Esophagus muscularis mucosa (tissue), 4 donors: ENCODE measurements around the gene ZNF414. TPM values are rescaled to one million over a fixed set of nuclear protein-coding genes. Genes with fewer than 3 reads are reported as not detected.
A peak's percentile ranks its signal among the peaks of the same experiment; 100 is the strongest.
"Not testable (repeated sequence)": the region's sequence is repeated elsewhere in the genome, so short reads cannot be mapped to it uniquely, and the experiment has no call there.

ENCODE experiments used
- DNase-seq: peaks from one replicate; pipeline ENCODE4 v3.0.0-alpha.2; 2017; ENCODE audit errors: extremely low spot score
- H3K27ac ChIP-seq, 4 donors: fragments of 200-600 bp; sonication (generic); replicated peaks in 1 of 4; 1 replicate in 3 of 4; 2 replicates in 1 of 4; pipeline ENCODE4 v1.5.1; 2016 to 2019; ENCODE audit warnings: mild to moderate bottlenecking in 1 of 4
- H3K27me3 ChIP-seq, 4 donors: fragments of 200-600 bp; sonication (generic); one replicate each; pipeline versions ENCODE4 v1.5.1 to v1.6.0; 2016 to 2019
- H3K36me3 ChIP-seq, 4 donors: fragments of 200-600 bp; sonication (generic); one replicate each; pipeline ENCODE4 v1.5.1; 2016 to 2019
- H3K4me1 ChIP-seq, 4 donors: fragments of 200-600 bp; sonication (generic); one replicate each; pipeline ENCODE4 v1.5.1; 2016 to 2019
- H3K4me3 ChIP-seq, 4 donors: fragments of 200-600 bp; sonication (generic); 1 replicate in 2 of 4; 2 replicates in 2 of 4; pipeline ENCODE4 v1.5.1; 2016 to 2019; ENCODE audit warnings: mild to moderate bottlenecking in 4 of 4, moderate library complexity in 1 of 4
- H3K9me3 ChIP-seq, 4 donors: fragments of 200-600 bp; sonication (generic); 1 replicate in 3 of 4; 2 replicates in 1 of 4; pipeline ENCODE4 v1.5.1; 2016 to 2019
- CTCF ChIP-seq, 3 experiments: fragments of 200-600 bp in 2 of 3; fragments of 450-650 bp in 1 of 3; sonication (generic) in 2 of 3; IDR thresholded peaks; one replicate each; pipeline ENCODE4 v1.5.1; 2017 to 2019; ENCODE audit warnings: antibody characterized with exemption in 3 of 3, mild to moderate bottlenecking in 2 of 3, moderate library complexity in 1 of 3
- EP300 ChIP-seq: sonication (generic); formaldehyde crosslinking; IDR thresholded peaks from one replicate; pipeline ENCODE4 v1.6.1; 2017; ENCODE audit warnings: antibody characterized with exemption
- POLR2A ChIP-seq: fragments of 450-650 bp; IDR thresholded peaks from one replicate; pipeline ENCODE4 v1.6.1; 2017; ENCODE audit warnings: antibody characterized with exemption, moderate library complexity, mild to moderate bottlenecking, low read depth
- POLR2AphosphoS5 ChIP-seq, 2 donors: sonication (generic); formaldehyde crosslinking; IDR thresholded peaks; one replicate each; pipeline ENCODE4 v1.6.1; 2017; ENCODE audit warnings: antibody characterized with exemption in 2 of 2
- WGBS: methylation state at CpG from one replicate; pipeline ENCODE4 v1.1.5; 2018; 5-methylcytosine and 5-hydroxymethylcytosine counted together
- intact Hi-C: fragments of 100-400 bp; cut with DNase I; formaldehyde crosslinking; loops from one replicate; pipeline ENCODE4 v1.15.1; 2023
- total RNA-seq, 4 donors: library from RNA; depleted of rRNA; stranded (reverse); fragments of >200 nt; gene quantifications; one replicate each; pipeline versions ENCODE4 v1.1.0 to v1.2.1, GENCODE V29; 2016

The ZNF414 gene
- total RNA-seq: 10 to 100 TPM; 11.3 to 24.5 (median 17.1) TPM

DNA sequence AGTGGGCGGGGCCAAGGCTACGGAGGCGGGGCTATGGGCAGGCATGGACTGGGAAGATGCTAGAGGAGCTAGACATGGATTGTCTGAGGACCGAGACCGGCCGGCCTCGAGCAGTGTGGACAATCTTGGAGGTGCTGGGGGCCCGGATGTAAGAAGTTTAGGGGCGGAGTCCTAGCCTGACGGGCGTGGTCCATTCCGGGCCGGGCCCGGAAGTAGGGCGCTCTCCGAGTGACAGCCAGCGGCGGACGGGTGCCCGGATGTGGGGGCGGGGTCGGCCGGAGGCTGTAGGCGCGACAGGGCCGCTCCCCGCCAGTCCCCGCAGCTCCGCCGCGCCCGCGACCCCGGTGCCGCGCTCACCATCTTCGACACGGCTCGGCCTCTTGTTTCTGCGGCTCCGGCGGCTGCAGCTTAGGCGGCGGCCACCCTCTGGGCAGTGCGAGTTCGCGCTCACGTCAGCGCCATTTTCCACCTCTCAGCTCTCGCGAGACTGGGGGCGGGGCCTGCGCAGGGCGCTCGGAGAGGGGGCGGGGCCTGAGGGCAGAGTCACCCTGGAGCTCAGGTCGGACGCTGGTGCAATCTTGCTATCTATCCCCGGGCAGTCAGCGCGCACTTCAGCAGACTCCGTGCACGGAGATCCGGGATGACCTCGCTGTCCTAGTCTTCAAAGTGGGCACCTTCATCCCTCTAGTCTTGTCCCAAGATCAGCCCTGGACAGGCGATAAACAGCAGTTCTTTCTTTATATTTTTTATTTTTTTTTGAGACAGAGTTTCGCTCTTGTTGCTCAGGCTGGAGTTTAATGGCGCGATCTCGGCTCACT, at the start of gene ZNF414:
Gene ZNF414 (minus strand): TSS at position 481 of the 818 bp plus-strand sequence. CDS start 121 bp downstream, at position 360.
- H3K27ac ChIP-seq: peak within 1 kb of the TSS; percentile 91 to 99 (median 98)
- H3K36me3 ChIP-seq: peaks cover 0 to 22% (median 14%) of the 10 kb centered on the region in 4 donors
- no peaks in the 10 kb centered on the region for H3K27me3 ChIP-seq
- peaks cover 25 to 45% (median 36%) of the 10 kb centered on the region in 4 donors for H3K4me1 ChIP-seq
- H3K9me3 ChIP-seq: no peaks in the 10 kb centered on the region
- intact Hi-C loops: no loop called here
- WGBS: under 1% methylated on average over 34 of the region's 70 CpGs
- H3K4me3 ChIP-seq: peak within 1 kb of the TSS; percentile 66 to 94 (median 80)
- TF ChIP-seq CTCF (IDR thresholded peaks at IDR 0.05): peak in 1 of 3 experiments; percentile 18
- TF ChIP-seq POLR2A: peak; percentile 53
- TF ChIP-seq EP300: no peak
- peak; percentile 82 to 97 for TF ChIP-seq POLR2AphosphoS5 (IDR thresholded peaks at IDR 0.05)
- DNase-seq: peak; percentile 99

GRCh38 chr19:8561075-8561764, 47.3 kb upstream of the ZNF414 start:
- WGBS: 61% methylated on average over 2 of the region's 2 CpGs
- Histone ChIP-seq H3K36me3 (no peaks in the 10 kb centered on the region), H3K4me1 (no peaks in the 10 kb centered on the region), H3K27ac (no peak overlapping the region), H3K9me3 (no peaks in the 10 kb centered on the region), H3K27me3 (no peaks in the 10 kb centered on the region), H3K4me3 (no peak overlapping the region)
- DNase-seq: no peak
- intact Hi-C loops: no loop called here
- TF ChIP-seq EP300 (no peak), CTCF (IDR thresholded peaks at IDR 0.05) (no peak), POLR2AphosphoS5 (IDR thresholded peaks at IDR 0.05) (no peak), POLR2A (no peak)

- no peaks in the 10 kb centered on the region for H3K4me1 ChIP-seq
- peaks cover 0 to 7% (median 0%) of the 10 kb centered on the region in 4 donors for H3K36me3 ChIP-seq
- H3K4me3 ChIP-seq: no peak overlapping the region
- 79% methylated on average over 2 of the region's 2 CpGs for WGBS
- H3K27me3 ChIP-seq: no peaks in the 10 kb centered on the region
- no peak overlapping the region for H3K27ac ChIP-seq
- intact Hi-C loops: no loop called here
- no peak for TF ChIP-seq EP300
- no peak for TF ChIP-seq POLR2A
- TF ChIP-seq POLR2AphosphoS5 (IDR thresholded peaks at IDR 0.05): no peak
- H3K9me3 ChIP-seq: no peaks in the 10 kb centered on the region
- DNase-seq: no peak
Observed at GRCh38 chr19:8558325-8558724, 44.4 kb upstream of the ZNF414 start.

- no peak overlapping the region for H3K4me3 ChIP-seq
- no peaks in the 10 kb centered on the region for H3K27me3 ChIP-seq
- DNase-seq: no peak
- H3K9me3 ChIP-seq: no peaks in the 10 kb centered on the region
- TF ChIP-seq POLR2AphosphoS5 (IDR thresholded peaks at IDR 0.05) (no peak), EP300 (no peak), POLR2A (no peak), CTCF (IDR thresholded peaks at IDR 0.05) (no peak)
- no peak overlapping the region for H3K27ac ChIP-seq
- WGBS: 80% methylated on average over 6 of the region's 6 CpGs
- peaks cover 0 to 7% (median 0%) of the 10 kb centered on the region in 4 donors for H3K36me3 ChIP-seq
- intact Hi-C loops: no loop called here
- H3K4me1 ChIP-seq: no peaks in the 10 kb centered on the region
Observed at GRCh38 chr19:8557642-8558238, 43.8 kb upstream of the ZNF414 start.

DNA sequence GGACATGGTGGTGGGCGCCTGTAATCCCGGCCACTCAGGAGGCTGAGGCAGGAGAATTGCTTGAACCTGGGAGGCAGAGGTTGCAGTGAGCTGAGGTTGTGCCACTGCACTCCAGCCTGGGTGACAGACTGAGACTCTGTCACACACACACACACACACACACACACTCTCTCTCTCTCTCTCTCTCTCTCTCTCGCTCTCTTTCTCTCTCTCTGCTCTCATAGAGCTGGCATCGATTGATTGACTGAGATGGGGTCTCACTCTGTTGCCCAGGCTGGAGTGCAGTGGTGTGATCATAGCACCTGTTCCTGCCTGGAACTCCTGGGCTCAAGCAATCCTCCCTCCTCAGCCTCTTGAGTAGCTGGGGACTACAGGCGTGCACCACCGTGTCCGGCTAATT, 39.8 kb upstream of the ZNF414 start:
- DNase-seq, H3K27ac ChIP-seq, H3K9me3 ChIP-seq, H3K27me3 ChIP-seq, intact Hi-C loops, H3K4me3 ChIP-seq, H3K4me1 ChIP-seq: not testable (repeated sequence)
- 96% methylated on average over 7 of the region's 7 CpGs for WGBS
- H3K36me3 ChIP-seq: peaks cover 0 to 38% (median 0%) of the 10 kb centered on the region in 4 donors
